NB4 (cell line): ENCODE data around the gene TAPT1.

ENCODE experiments used
- CTCF ChIP-seq: IDR thresholded peaks from one replicate; pipeline ENCODE4 v1.5.1; 2012; ENCODE audit warnings: low read depth, low read length
- MAX ChIP-seq: IDR thresholded peaks from 2 replicates; pipeline ENCODE4 v1.6.1; 2011; ENCODE audit warnings: low read depth, low read length
- POLR2A ChIP-seq: IDR thresholded peaks from 2 replicates; pipeline ENCODE4 v1.6.1; 2011; ENCODE audit warnings: mild to moderate bottlenecking; ENCODE audit not compliant: insufficient read length; ENCODE audit errors: extremely low read depth

DNA sequence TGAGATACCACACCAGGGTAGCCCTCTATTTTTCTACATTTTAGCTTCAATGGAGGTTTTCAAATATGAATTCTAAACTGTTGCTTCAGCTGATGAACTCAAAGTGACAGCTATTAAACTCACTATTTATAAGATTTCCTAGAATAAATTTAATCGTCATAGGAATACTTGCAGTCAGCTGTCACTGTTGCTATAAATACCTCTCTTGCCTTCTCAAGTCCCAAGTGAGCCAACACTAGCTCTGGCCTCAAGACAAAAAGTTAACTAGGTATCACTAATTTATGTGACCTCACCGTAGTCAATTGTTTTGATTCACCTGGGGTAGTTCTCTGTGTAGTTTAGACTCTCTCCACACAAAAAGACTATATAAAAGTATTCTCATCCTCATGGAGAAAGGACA lies 108.2 kb downstream of the TAPT1 start:
- TF ChIP-seq POLR2A (no peak), CTCF (no peak), MAX (no peak)
